Measurements from ENCODE around the gene IRF2. TPM values are rescaled to one million over a fixed set of nuclear protein-coding genes. Genes with fewer than 3 reads are reported as not detected.

The IRF2 gene
- total and polyA plus RNA-seq, 2 of the 8 experiments (the other 6 are each of a cell fraction or from before 2014, with no cell fraction given), result 13.8 to 17.0 TPM

DNA sequence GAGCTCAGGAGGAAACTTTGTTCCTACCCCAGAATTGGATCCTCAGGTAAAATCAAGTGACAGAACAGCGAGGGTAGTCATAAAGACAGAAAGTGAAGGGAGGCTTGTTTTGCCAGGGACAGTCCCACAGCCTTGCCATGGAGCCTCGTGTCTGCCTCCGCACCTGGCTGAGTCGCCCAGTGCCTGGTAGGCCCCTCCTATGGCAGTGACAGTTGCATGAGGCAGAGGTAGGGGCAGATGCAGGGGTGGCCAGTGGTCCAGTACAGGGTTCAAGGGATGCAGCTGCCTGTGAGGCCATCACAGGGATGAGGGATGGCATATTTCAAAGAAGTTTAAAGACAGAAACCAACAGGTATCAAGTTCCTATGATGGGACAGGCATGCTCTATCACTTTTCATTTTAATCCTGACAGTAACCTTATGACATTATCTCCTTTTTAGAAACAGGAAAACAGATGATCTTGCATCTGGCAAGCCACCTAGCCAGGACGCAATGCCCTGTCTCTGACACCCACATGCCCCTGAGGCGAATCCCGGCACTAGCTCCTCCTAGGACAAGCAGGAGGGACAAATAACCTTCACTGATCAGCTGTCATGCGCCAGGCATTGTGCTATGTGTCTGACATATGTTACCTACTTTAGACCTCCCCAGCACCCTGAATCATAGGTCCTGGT, 129.3 kb downstream of the IRF2 start:
- Histone ChIP-seq H3K36me3 (ENCODE audit: control insufficient read depth in 2 of 4, insufficient read depth in 4 of 4, low read length in 3 of 4) (no peaks in the 10 kb centered on the region), H3K79me1 (ENCODE audit: low read depth, low read length) (no peaks in the 10 kb centered on the region), H3K27ac (ENCODE audit: low read depth, low read length) (no peak overlapping the region), H4K20me1 (replicated peaks in 1 of 2; ENCODE audit: control insufficient read depth in 1 of 2, insufficient read depth in 2 of 2, low read length in 2 of 2) (no peaks in the 10 kb centered on the region), H3K4me3 (ENCODE audit: extremely low read depth in 1 of 4, insufficient read depth in 2 of 4, low read depth in 3 of 4, low read length in 4 of 4) (no peak overlapping the region), H3K23ac (ENCODE audit: insufficient read length) (no peak overlapping the region), H3K9me3 (ENCODE audit: insufficient read depth in 2 of 2, low read depth in 1 of 2, low read length in 1 of 2) (no peaks in the 10 kb centered on the region), H3K4ac (replicated peaks; ENCODE audit: insufficient read length, low read depth, low read length) (no peak overlapping the region), H4K91ac (replicated peaks; ENCODE audit: insufficient read length, low read length) (no peak overlapping the region), H3K9ac (replicated peaks in 1 of 4; ENCODE audit: extremely low read depth in 1 of 4, low read depth in 3 of 4, low read length in 3 of 4) (no peak overlapping the region), H3K4me1 (replicated peaks in 1 of 4; ENCODE audit: control insufficient read depth in 3 of 4, insufficient read depth in 4 of 4, low read length in 3 of 4) (peaks cover 9 to 22% (median 19%) of the 10 kb centered on the region in 4 experiments), H2AFZ (ENCODE audit: low read length) (0 out of 2 replicates have a peak overlapping the region, but pooled peaks have one; percentile 17), H3K23me2 (ENCODE audit: low read depth, low read length) (peaks cover 6% of the 10 kb centered on the region), H3K18ac (ENCODE audit: extremely low read depth, low read length) (no peak overlapping the region), H3K27me3 (replicated peaks in 1 of 4; ENCODE audit: control insufficient read depth in 3 of 4, extremely low read depth in 1 of 4, insufficient read depth in 3 of 4, low read length in 3 of 4) (no peaks in the 10 kb centered on the region; a peak in 1 of 7 replicates), H2AK5ac (ENCODE audit: low read depth, low read length) (no peak overlapping the region), H3K14ac (ENCODE audit: insufficient read length) (no peak overlapping the region), H2BK5ac (ENCODE audit: low read depth, low read length) (no peak overlapping the region), H4K5ac (ENCODE audit: insufficient read length, low read depth, low read length) (no peak overlapping the region), H2BK20ac (ENCODE audit: low read length) (no peak overlapping the region), H3K56ac (replicated peaks; ENCODE audit: insufficient read length, low read depth, low read length) (no peak overlapping the region), H4K8ac (ENCODE audit: extremely low read depth, insufficient read depth, low read length) (no peak overlapping the region), H2BK120ac (replicated peaks; ENCODE audit: low read depth, low read length) (no peak overlapping the region), H3K4me2 (ENCODE audit: insufficient read depth in 1 of 2, low read depth in 2 of 2, low read length in 2 of 2) (no peak overlapping the region), H3K79me2 (ENCODE audit: control insufficient read depth in 1 of 2, insufficient read depth in 2 of 2, low read length in 2 of 2) (no peaks in the 10 kb centered on the region), H2BK15ac (ENCODE audit: low read length) (no peak overlapping the region), H2BK12ac (ENCODE audit: low read depth, low read length) (peak overlapping the region; percentile 65; the same call in 1 of the 2 replicates)
- FAIRE-seq, result no peak
- WGBS, 2 experiments (ENCODE audit: extremely low coverage in 1 of 2, insufficient coverage in 1 of 2, insufficient read length in 1 of 2, insufficient replicate concordance in 2 of 2, low coverage in 1 of 2, low lambda C conversion rate in 2 of 2, missing lambda C conversion rate in 1 of 2), result 85% methylated on average over 8 of the region's 8 CpGs; no CpG with 5 or more reads in 1 of the 2 experiments
- DNase-seq (ENCODE audit: low read depth in 1 of 2, low spot score in 2 of 2), result no peak
- ChIA-PET CTCF (ENCODE audit: partially characterized antibody) (interaction anchor here (0.9 kb wide), 2 partner anchors 16 to 81 kb away, joined by 3 read pairs; no protein-coding TSS in a partner anchor), POLR2A (ENCODE audit: partially characterized antibody) (interaction anchor here (1.1 kb wide), 1 partner anchor 12 kb away, joined by 3 read pairs; no protein-coding TSS in a partner anchor)
- no peak for TF ChIP-seq PHF8 (conservative IDR thresholded peaks at IDR 0.05; ENCODE audit: low read depth, low read length)
- no peak for TF ChIP-seq KDM5A (IDR thresholded peaks at IDR 0.05; ENCODE audit: low read length)
- no peak for TF ChIP-seq SUZ12 (IDR thresholded peaks at IDR 0.05; ENCODE audit: low read length)
- TF ChIP-seq RAD21 (IDR thresholded peaks at IDR 0.05 in 1 of 2, conservative IDR thresholded peaks at IDR 0.05 in 1 of 2; ENCODE audit: low read depth in 2 of 2, low read length in 2 of 2), result no peak
- TF ChIP-seq NRF1 (IDR thresholded peaks at IDR 0.05; ENCODE audit: low read depth, low read length), result no peak
- no peak for TF ChIP-seq RBBP5 (IDR thresholded peaks at IDR 0.05; ENCODE audit: borderline replicate concordance, low read depth, low read length)
- no peak for TF ChIP-seq HDAC2 (IDR thresholded peaks at IDR 0.05; ENCODE audit: borderline replicate concordance in 1 of 2, low read depth in 2 of 2, low read length in 2 of 2)
- TF ChIP-seq, protein P1, sequence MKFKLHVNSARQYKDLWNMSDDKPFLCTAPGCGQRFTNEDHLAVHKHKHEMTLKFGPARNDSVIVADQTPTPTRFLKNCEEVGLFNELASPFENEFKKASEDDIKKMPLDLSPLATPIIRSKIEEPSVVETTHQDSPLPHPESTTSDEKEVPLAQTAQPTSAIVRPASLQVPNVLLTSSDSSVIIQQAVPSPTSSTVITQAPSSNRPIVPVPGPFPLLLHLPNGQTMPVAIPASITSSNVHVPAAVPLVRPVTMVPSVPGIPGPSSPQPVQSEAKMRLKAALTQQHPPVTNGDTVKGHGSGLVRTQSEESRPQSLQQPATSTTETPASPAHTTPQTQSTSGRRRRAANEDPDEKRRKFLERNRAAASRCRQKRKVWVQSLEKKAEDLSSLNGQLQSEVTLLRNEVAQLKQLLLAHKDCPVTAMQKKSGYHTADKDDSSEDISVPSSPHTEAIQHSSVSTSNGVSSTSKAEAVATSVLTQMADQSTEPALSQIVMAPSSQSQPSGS (IDR thresholded peaks at IDR 0.05; ENCODE audit: low read length), result no peak
- no peak for TF ChIP-seq GTF2F1 (IDR thresholded peaks at IDR 0.05; ENCODE audit: borderline replicate concordance, low read depth, low read length)
- TF ChIP-seq JUN (IDR thresholded peaks at IDR 0.05; ENCODE audit: low read depth, low read length), result no peak
